Stimulated activated naive CD4-positive, alpha-beta T cell treated with Interleukin-2 at 50 U/mL for 16 hours (primary cell): ENCODE measurements around the gene CHCHD6.

Experiments
- DNase-seq: peaks from one replicate; lab custom pipeline; 2025; lab: John Stamatoyannopoulos, UW

CHCHD6 gene

GRCh38 chr3:126994661-126995245 is 290.7 kb downstream of the CHCHD6 start:
- no peak for DNase-seq

- DNase-seq, result no peak
These were observed 291.3 kb downstream of the CHCHD6 start for GRCh38 chr3:126995254-126995780.

GRCh38 chr3:126995926-126996512 is 292.0 kb downstream of the CHCHD6 start:
- DNase-seq, result no peak

- no peak for DNase-seq
These were observed 292.9 kb downstream of the CHCHD6 start for GRCh38 chr3:126996905-126997304.

GRCh38 chr3:126997455-126998038 is 293.5 kb downstream of the CHCHD6 start:
- DNase-seq, result no peak

GRCh38 chr3:126998320-126998719 is 294.3 kb downstream of the CHCHD6 start:
- DNase-seq, result no peak

- no peak for DNase-seq
These were observed 294.7 kb downstream of the CHCHD6 start for GRCh38 chr3:126998728-126999127.

GRCh38 chr3:126999383-126999782 is 295.3 kb downstream of the CHCHD6 start:
- no peak for DNase-seq

- DNase-seq, result no peak
These were observed 296.1 kb downstream of the CHCHD6 start for GRCh38 chr3:127000119-127000518.

GRCh38 chr3:127000761-127001160 is 296.7 kb downstream of the CHCHD6 start:
- no peak for DNase-seq

- no peak for DNase-seq
These were observed 297.6 kb downstream of the CHCHD6 start for GRCh38 chr3:127001486-127002194.

- DNase-seq, result no peak
These were observed 298.4 kb downstream of the CHCHD6 start for GRCh38 chr3:127002195-127003174.

- no peak for DNase-seq
These were observed 299.1 kb downstream of the CHCHD6 start for GRCh38 chr3:127003175-127003555.

GRCh38 chr3:127003601-127004280 is 299.7 kb downstream of the CHCHD6 start:
- DNase-seq, result no peak

- no peak for DNase-seq
These were observed 300.8 kb downstream of the CHCHD6 start for GRCh38 chr3:127004641-127005397.

- no peak for DNase-seq
These were observed 301.9 kb downstream of the CHCHD6 start for GRCh38 chr3:127005864-127006500.

GRCh38 chr3:127006781-127007436 is 302.9 kb downstream of the CHCHD6 start:
- DNase-seq, result no peak

- DNase-seq, result no peak
These were observed 304.2 kb downstream of the CHCHD6 start for GRCh38 chr3:127008236-127008635.

- no peak for DNase-seq
These were observed 305.5 kb downstream of the CHCHD6 start for GRCh38 chr3:127009531-127009930.
